Prostate gland (tissue), 2 donors: Measurements from ENCODE around the gene RETREG3.

Experiments used
- POLR2A ChIP-seq: fragments of 450-650 bp; IDR thresholded peaks from one replicate; pipeline ENCODE4 v1.6.1; 2016; ENCODE audit warnings: antibody characterized with exemption, mild to moderate bottlenecking
- TF ChIP-seq, protein P1 (sequence below), 4 experiments: fragments of 200-600 bp in 2 of 4; fragments of 450-650 bp in 2 of 4; sonication (generic) in 2 of 4; IDR thresholded peaks; 1 replicate in 3 of 4; 2 replicates in 1 of 4; pipeline ENCODE4 v1.5.1; 2016 to 2019; ENCODE audit warnings: antibody characterized with exemption in 4 of 4, mild to moderate bottlenecking in 2 of 4, moderate library complexity in 2 of 4

DNA sequence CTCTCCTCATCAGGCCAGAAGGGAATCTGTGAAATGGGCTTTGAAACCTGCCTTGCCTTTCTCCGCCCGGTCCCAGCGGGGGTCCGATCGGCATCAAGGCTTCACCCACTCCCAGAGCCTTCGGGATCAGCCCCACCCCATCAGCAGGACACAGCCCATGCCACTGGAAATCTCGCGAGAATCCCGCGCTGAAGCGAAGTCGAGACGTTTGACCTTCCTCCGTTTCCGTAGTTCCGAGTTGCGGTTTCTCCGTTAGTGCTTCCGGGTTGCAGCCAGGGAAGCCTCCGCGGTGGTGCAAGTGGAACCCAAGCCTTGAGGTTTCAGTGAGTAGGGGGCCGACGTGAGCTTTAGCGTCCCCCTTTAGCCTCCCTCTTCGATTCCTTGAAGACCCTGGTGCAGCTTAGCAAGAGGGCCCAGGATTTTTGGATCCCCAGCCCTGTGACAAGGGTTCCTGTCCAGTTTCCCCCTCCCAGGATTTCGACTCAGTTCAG, 47.2 kb downstream of the RETREG3 start, which contains the start of gene COASY:
- peak; percentile 25 for TF ChIP-seq POLR2A
- TF ChIP-seq, protein P1, sequence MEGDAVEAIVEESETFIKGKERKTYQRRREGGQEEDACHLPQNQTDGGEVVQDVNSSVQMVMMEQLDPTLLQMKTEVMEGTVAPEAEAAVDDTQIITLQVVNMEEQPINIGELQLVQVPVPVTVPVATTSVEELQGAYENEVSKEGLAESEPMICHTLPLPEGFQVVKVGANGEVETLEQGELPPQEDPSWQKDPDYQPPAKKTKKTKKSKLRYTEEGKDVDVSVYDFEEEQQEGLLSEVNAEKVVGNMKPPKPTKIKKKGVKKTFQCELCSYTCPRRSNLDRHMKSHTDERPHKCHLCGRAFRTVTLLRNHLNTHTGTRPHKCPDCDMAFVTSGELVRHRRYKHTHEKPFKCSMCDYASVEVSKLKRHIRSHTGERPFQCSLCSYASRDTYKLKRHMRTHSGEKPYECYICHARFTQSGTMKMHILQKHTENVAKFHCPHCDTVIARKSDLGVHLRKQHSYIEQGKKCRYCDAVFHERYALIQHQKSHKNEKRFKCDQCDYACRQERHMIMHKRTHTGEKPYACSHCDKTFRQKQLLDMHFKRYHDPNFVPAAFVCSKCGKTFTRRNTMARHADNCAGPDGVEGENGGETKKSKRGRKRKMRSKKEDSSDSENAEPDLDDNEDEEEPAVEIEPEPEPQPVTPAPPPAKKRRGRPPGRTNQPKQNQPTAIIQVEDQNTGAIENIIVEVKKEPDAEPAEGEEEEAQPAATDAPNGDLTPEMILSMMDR (IDR thresholded peaks at IDR 0.05), result peak in 1 of 4 experiments; percentile 4
